HG03066 (cell line): ENCODE measurements around the gene GYPC.
"Not testable (repeated sequence)": the region's sequence is repeated elsewhere in the genome, so short reads cannot be mapped to it uniquely, and the experiment has no call there.

Experiments
- ATAC-seq: cut with Tn5 transposase; IDR thresholded peaks from one replicate; pipeline ENCODE4 v1.9.1; 2021; ENCODE audit warnings: low read depth; ENCODE audit not compliant: unreplicated experiment

GYPC gene

DNA sequence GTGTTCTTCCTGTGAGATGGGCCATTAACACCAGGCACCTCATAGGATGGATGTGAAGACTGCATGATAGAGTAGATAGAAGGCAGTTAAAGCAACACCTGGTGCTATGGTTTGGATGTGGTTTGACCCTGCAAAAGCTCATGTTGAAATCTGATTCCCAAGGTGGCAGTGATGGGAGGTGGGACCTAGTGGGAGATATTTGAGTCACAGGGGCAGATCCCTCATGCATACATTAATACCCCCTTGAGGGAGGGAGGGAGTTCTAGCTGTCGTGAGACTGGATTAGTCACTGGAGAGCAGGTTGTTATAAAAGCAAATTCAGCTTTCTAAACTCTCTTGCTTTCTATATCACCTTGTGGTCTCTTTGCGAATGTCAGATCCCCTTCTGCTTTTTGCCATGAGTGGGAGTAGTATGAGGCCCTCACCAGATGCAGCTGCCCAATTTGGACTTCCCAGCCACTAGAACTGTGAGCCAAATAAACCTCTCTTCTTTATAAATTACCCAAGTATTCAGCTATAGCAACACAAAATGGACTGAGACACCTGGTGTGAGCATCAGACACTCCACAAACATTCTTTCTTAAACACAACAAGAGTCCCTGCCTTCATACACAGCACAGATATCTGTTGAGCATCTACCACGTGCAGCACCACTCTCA lies 37.1 kb downstream of the GYPC start:
- ATAC-seq: not testable (repeated sequence)

DNA sequence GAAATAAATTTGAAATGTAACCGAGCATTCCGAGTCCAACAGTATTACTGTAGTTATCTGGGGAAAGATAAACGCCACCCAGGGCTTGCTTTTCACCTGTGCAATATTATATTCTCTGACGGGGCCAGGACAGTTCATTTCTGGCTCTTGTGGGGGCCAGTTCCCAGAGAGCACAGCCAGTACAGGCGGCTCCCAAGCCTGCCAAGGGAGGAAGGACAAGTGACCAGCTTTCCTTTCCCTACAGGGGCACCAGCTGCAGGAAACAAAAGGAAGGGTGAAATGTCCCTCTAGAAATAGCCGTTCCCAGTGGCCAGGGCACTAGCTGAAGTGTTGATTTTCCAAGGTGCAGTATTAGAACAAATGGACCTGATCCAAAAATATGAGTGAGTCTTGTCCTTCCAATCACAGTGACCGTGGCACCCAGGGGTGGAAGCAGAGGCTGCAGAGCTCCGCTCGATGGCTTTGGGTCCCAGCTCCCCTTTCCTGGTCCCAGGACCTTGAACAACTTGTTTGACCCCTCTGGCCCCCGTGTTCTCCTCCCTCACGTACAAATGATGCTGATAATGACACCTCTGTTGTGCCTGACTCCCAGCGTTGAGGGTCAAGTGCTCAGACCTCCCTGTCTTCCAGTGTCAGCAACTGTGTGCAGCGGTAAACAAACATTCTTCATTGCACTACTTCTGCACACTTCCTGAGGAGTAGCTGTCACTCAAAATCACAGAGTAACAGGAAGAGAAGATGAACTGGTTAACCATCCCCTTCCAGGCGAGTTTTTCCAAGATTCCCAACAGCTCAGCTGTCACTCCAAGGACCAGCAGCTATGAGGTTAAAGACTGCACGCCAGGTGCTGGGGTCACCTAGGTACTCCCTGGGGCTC lies 40.9 kb downstream of the GYPC start:
- no peak for ATAC-seq

DNA sequence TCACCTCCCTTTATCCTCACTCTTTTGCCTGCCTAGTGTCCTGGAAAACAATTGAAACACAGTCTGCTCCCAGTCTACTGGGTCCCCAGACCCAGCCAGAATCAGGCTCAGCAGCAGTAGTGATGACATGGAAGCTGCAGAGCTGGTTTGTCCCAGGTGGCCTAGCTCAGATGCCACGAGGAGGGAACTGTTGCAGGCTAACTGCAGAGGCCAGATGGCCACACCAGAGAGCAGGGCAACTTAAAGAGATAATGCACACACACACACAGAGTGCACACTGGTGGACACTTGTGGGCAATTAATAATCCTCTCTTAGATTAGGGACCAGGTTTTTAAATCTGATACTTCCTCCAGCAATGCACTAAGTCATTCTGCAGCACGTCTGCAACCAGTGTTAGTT lies 42.4 kb downstream of the GYPC start:
- no peak for ATAC-seq

DNA sequence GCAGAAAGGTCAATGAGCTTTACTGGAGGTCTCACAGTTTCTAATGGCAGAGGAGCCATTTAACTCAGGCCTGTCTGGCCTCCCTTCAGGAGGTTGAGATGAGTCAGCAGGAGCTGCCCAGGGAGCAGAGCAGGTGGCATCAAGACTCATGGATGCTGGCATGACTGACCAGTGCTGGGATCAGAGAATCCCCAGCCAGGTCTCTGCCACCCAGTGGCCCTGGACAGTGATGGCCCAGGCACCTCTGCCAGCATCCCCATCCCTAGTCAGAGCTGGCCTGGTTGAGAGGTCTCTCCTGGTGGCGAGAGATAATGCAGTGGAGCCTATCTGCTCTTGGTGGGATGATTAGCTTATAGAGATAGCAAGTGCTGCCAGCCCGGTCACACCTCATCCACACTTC lies 43.1 kb downstream of the GYPC start:
- ATAC-seq: no peak

DNA sequence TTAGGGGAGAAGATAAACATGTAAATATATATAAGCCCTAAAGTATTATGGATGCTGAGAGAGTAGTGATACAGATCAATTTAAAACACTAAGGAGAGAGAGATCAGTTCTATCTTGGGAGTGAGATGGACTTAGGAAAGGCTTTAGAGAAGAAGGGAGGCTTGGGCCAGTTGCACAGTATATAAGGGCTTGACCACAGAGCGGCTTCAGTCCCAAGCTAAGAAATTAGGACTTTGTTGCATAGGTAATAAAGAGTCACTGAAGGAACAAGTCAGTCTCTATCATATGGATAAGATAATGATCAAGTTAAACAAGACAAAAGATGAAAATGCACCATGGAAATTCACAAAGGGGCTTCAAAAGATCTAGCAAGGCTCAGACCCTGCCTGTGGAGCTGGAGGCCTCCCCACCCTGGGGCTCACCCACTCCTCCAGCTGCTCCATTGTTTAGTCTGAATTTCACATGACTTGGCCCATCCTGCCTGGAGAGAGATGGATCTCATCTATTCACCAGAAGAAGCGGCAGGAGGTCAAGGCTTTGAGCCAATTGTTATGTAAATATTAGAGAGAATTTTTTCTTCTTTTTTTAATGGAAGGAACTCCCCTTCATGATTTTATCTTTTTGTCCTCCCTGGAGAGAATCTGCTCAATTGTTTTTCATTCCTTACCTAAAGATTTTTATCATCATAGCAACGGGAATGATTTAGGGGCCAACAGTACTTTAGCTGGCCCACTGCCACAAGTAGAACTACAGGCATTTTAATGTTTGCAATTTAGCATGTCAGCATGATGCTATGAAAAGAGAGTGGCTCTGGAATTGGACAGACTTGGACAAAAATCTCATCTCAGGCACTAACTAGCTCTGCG lies 44.0 kb downstream of the GYPC start:
- no peak for ATAC-seq

DNA sequence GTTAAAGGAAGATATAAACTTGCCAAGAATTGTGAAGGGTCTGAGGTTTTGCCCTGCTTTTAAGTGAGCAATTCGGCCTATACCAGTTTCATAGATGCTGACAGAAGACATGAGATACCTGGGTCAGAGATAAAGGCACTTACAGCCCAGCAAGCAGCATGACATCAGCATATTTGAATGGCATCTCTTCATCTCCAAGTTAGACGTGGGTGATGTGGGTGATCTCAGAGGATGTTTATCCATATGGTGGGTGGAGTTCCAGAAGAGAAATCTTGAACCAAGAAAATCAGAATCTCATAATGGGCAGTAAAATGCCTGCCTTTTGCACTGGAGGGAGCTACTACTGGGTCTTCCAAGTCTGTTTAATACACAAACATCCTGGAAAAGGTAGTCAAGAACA lies 44.7 kb downstream of the GYPC start:
- no peak for ATAC-seq

DNA sequence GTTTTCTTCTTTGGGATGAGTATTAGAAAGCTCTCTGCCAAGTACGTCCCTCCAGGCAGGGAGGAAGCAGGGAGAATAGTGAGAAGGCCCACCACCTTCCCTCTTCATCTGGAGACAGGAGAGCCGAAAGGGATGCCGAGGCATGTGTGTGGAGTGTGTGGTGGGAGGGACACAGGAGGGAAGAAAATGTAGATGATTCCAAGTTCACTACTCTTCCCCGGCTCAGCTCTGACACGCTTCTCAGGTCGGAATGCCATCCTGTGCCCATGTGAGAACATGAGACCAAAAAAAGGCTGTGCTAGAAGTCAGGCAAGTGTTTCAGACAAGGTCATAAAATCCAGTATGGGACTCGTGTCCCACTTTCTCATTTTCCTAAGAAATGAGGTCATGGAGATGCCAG lies 47.4 kb downstream of the GYPC start:
- ATAC-seq: no peak

DNA sequence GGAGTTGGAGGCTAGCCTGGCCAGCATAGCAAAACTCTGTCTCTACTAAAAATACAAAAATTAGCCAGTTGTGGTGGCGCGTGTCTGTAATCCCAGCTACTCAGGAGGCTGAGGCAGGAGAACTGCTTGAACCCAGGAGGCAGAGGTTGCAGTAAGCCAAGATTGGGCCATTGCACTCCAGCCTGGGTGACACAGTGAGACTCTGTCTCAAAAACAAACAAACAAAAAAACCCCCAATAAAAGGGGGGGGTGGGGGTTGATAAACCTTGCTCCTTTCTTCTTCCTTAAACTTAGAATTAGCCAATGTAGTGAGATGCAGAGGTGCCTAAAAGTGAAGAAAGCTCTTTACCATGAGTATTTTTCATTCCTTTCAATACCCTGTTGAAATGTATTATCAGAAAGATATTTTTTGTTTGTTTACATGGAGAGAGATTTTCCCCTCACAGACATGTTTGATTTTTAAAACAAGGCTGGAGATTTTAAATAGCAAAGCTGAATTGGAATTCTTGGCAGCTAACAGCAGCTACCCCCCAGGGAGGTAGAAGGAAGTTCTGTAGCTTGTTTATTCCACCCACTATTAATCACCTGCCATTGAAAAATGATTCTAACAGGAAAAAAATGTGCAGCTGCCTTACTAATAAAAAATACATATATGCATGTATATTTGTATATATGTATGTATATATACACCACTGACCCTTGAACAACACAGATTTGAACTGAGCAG lies 48.6 kb downstream of the GYPC start:
- no peak for ATAC-seq

DNA sequence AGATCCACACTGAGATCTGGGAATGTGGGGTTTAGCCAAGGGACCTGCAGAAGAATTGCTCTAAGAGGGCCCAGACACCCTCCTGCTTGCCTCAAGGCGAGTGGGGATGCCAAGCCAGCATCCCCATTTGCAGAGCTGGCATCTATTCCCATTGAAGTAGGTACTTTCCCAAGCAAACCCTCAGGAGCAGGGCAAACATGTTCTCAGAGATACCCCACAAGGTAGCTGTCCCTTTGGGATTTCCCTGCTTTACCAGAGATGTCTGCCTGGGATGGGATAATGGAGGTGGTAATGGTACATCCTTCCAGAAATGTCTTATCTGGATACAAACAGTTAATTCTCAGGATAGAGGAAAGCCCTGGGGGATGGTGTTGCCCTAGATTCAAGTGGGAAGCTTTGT lies 51.2 kb downstream of the GYPC start:
- no peak for ATAC-seq

DNA sequence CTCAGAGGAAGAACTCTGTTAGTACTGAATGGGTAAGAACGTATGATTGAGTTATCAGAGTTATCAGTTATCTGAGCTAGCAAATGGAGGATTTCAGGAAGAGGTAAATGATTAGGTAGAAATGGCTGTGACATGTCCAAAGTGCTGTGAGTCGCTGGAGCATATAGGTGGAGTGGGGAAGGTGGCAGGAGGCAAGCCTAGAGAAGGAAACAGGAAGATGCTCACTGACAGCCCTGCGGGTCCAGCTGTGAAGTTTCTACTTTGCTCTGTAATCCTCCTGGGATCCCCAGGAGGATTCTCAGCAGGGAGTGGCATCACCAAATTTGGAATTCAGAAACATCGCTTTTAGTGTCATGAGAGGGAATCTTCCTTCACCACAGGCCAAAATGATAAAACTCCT lies 52.0 kb downstream of the GYPC start:
- no peak for ATAC-seq

DNA sequence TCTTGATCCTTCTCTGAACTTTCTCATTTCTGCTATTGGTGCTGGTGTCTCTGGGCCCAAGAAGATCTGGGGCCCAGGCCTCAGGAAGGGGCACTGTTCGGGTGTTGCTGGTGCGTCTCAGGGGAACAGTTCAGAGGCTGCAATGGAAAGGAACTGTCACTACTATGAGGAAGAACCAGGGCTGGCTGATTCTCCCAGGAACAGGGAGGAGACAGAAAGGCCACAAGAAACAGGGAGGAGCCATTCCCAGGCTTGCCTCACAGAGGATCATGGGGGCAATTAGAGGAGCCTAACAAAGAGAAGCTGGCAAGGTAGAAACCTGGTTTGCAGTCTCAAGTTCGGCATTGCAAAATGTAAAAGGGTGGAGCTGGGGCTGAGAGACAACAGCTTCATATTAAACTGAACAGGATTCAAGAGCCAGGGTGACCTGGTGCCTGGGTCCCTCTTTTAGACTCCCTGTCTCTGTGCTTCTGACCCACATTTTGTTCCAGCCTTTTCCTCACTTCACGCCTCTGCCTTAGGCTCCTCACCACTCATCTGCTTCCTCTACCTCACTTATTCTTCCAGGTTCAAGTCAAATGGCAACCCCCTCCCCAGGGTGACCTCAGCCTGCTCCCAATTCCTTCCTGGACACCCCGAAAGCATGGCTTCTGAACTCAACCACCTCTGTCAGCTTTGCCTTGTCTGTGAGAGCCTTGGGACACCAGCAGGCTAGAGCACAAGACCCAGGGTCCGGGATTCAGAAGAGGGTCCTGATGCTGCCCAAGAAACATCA lies 58.4 kb downstream of the GYPC start:
- no peak for ATAC-seq

DNA sequence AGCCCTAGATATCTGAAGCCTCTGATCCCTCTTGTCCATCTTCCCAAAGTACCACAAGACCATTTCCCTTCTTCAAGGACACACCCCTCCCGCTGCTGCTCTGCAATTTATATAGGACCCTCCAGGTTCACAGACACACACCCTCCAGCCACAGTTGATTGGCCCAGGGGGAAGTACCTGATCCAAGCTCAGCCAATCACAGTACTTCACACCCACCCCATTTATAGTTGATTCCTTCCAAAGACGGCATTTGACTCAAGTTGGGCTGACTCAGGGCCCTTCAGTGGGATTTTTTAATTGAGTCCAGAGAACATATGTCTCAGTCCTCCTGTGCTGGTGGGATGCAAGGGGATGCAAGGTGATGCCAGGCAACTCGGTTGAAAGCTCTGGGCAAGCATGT lies 59.2 kb downstream of the GYPC start:
- no peak for ATAC-seq

DNA sequence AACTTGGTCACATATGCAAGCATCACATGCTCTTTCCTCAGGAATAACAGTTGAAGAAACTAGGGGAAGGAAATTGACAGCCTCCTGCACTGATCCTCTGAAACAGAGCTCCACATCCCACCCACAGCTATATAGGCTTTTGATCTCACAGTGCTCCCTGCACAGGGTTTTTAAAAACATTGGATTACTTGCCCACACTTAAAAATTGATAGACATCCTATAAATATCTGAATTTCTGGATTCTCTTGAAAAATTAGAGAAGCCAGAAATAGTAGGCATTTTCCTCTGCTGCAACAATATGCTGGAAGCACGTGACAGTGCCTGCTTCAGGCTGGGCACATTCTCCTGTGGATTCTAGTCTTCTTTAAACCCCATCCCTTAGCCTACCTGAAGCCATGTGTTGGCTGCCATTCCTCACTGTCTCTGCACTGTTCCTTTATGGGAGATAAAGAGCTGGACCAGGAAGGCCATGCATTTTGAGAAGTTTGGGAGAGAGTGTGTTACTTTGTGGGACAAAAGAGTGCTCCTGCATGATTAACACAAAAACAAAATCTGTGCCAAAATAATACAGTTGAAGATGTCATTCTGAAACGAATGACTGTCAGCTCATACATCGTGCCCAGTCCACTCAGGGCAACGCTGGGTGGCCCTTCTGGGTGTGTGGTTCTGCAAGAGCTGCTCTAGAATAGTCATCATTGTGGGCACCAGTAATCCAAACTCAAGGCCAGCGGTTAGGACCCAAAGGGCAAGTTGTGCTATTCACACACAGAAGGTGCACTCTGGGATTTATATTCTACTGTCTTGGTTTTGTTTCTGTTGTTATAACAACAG lies 59.8 kb downstream of the GYPC start:
- ATAC-seq: no peak

DNA sequence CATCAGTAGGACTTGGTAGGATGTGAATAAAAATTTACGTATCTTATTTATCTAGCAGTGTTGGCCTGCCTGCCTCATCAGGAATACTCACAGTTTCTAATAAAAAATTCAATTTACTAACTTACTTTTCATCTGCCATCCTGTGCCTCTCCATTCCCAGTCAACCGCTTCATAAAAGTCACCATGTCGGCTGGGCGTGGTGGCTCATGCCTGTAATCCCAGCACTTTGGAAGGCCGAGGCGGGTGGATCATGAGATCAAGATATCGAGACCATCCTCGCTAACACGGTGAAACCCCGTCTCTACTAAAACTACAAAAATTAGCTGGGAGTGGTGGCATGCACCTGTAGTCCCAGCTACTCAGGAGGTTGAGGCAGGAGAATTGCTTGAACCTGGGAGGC lies 61.3 kb downstream of the GYPC start:
- ATAC-seq: not testable (repeated sequence)

DNA sequence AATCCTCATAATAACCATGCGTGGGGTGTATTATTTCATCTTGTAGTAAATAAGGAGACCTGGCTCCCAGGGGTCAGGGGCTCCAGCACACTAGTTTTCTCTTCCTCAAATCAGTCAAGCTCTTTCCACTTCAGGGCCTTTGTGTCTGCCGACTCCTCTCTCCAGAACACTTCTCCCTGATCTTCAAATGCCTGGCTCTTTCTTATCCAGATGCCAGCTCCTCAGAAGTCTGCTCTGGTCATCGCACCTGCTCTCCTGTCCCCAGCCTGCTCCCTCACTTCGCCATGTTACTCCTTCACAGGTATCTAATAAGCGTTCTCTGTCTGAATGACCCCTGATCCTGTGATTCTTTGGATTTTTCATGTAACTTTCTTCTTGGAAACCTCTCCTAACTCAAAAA lies 62.0 kb downstream of the GYPC start:
- no peak for ATAC-seq

DNA sequence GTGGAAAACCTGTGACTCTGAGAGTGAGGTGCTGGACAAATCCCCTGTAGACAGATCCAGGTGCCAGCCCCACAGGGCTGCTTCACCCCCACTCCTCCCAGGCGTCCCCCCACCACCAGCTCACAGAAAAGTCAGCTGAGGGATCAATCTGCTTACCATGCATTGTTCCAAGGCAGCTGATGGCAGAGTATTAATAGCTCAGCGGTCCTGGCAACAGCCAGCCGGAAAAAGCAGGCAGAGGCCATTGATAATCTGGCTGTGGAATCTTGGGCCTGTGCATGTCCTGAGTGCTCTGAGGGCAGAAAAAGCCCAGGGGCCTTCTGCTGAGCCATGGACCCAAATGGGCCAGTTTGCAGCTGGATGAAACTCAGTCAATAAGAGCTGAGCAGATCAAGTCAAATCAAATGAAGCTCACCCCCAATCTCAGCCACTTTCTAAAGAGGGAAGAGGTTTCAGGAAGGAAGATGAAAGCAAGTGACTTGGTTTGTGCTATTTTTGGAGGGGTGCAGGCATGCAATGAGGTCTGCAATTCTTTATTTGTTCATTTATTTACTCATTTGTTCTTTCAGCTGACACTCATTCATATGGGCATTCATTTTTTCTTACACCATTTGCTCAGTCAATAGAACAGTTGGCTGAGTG lies 63.4 kb downstream of the GYPC start:
- ATAC-seq: no peak

DNA sequence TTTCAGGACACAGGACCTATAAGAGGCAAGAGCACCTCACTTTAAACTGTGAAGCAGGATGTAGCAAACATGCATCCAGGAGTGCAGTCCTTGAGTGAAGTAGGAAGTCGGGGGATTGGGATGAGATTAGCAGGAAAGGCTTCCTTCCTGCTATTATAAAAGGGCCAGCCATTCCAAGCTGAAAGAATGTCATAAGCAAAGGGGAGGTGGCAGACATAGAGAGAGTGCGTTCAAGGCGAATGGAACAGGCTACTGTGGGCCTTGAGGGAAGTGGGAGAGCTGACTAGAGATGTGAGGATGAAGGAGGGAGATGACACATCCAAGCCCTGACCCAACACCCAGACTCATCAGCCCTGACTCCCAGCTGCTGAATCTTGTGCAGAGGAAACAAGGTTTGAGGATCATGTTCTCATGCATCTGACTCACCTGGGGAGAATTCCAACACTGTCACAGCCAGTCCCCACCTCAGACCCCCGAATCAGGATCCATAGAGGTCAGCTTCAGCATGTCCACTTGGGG lies 63.9 kb downstream of the GYPC start:
- ATAC-seq: no peak

DNA sequence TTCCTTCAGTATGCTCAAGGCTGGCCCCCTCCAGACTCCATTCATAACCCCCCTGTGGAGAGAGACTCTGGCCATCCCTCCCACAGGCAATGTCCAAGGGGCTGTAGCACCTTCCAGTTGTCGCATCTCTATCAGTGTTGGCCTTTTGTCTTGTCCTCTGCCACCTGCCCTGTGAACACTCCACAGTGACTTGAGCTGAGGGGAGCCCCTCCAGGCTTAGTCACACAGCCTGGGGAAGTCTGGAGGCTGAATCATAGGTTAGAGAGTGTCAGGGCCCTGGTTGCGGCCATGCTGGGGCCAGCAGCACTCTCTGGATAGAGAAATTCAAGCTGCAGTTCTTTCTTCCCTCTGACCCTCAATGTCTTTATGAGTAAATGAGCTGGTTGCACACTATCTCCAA lies 64.7 kb downstream of the GYPC start:
- ATAC-seq: no peak
